Measurements from ENCODE around the gene IL19.

Gene IL19

DNA sequence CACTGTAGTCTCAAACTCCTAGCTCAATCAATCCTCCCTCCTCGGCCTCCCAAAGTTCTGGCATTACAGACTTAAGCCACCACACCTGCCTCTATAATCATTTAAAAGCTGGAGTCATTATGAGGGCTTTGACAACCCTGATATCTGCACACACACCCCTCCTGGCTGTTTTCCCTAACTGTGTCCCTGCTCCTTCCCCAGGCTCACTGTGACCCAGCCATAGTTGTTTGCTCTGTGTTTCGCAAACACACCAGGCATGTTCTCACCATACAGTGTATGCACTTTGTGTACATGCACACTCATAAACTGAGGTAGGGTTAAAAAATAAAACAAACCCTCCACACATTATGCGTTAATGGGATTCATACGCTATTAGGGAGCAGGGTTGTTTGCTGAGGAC lies 73.1 kb downstream of the IL19 start:
- H3K4me2 ChIP-seq (ENCODE audit: low read depth, low read length, poor library complexity, severe bottlenecking), result no peak overlapping the region
- no peaks in the 10 kb centered on the region for H3K9me2 ChIP-seq (replicated peaks; ENCODE audit: low read depth, low read length)
- H4K20me1 ChIP-seq (ENCODE audit: insufficient read depth, low read length, poor library complexity, severe bottlenecking), result no peaks in the 10 kb centered on the region
- no peaks in the 10 kb centered on the region for H3K4me1 ChIP-seq (ENCODE audit: insufficient read depth, low read length, poor library complexity, severe bottlenecking)
- H3K79me2 ChIP-seq (ENCODE audit: insufficient read depth, low read length), result no peaks in the 10 kb centered on the region
- H3K9me3 ChIP-seq (ENCODE audit: insufficient read depth, low read depth, low read length), result no peaks in the 10 kb centered on the region
- no peaks in the 10 kb centered on the region for H3F3A ChIP-seq (ENCODE audit: low read depth)
- no peaks in the 10 kb centered on the region for H3K27me3 ChIP-seq (ENCODE audit: insufficient read depth, low read length, poor library complexity, severe bottlenecking)
- no peak overlapping the region for H3K9ac ChIP-seq (ENCODE audit: low read depth, low read length, poor library complexity, severe bottlenecking)
- no peak overlapping the region for H3K4me3 ChIP-seq (ENCODE audit: low read length, poor library complexity, severe bottlenecking)
- no peak overlapping the region for H2AFZ ChIP-seq (ENCODE audit: low read length)
- TF ChIP-seq EZH2phosphoT487 (IDR thresholded peaks at IDR 0.05; ENCODE audit: borderline replicate concordance), result no peak
- TF ChIP-seq, protein P1, sequence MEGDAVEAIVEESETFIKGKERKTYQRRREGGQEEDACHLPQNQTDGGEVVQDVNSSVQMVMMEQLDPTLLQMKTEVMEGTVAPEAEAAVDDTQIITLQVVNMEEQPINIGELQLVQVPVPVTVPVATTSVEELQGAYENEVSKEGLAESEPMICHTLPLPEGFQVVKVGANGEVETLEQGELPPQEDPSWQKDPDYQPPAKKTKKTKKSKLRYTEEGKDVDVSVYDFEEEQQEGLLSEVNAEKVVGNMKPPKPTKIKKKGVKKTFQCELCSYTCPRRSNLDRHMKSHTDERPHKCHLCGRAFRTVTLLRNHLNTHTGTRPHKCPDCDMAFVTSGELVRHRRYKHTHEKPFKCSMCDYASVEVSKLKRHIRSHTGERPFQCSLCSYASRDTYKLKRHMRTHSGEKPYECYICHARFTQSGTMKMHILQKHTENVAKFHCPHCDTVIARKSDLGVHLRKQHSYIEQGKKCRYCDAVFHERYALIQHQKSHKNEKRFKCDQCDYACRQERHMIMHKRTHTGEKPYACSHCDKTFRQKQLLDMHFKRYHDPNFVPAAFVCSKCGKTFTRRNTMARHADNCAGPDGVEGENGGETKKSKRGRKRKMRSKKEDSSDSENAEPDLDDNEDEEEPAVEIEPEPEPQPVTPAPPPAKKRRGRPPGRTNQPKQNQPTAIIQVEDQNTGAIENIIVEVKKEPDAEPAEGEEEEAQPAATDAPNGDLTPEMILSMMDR (conservative IDR thresholded peaks at IDR 0.05; ENCODE audit: low read length), result no peak
- no peaks in the 10 kb centered on the region for H3K36me3 ChIP-seq (ENCODE audit: insufficient read depth, low read length)

- Histone ChIP-seq H3K36me3 (ENCODE audit: insufficient read depth, low read length) (no peaks in the 10 kb centered on the region), H4K20me1 (ENCODE audit: insufficient read depth, low read length, poor library complexity, severe bottlenecking) (no peaks in the 10 kb centered on the region), H3K9me2 (replicated peaks; ENCODE audit: low read depth, low read length) (no peaks in the 10 kb centered on the region), H3K4me2 (ENCODE audit: low read depth, low read length, poor library complexity, severe bottlenecking) (no peak overlapping the region), H3K9ac (ENCODE audit: low read depth, low read length, poor library complexity, severe bottlenecking) (no peak overlapping the region), H3K4me3 (ENCODE audit: low read length, poor library complexity, severe bottlenecking) (no peak overlapping the region), H3K27me3 (ENCODE audit: insufficient read depth, low read length, poor library complexity, severe bottlenecking) (no peaks in the 10 kb centered on the region), H3K79me2 (ENCODE audit: insufficient read depth, low read length) (no peaks in the 10 kb centered on the region), H3K9me3 (ENCODE audit: insufficient read depth, low read depth, low read length) (no peaks in the 10 kb centered on the region), H3K4me1 (ENCODE audit: insufficient read depth, low read length, poor library complexity, severe bottlenecking) (no peaks in the 10 kb centered on the region), H3F3A (ENCODE audit: low read depth) (no peaks in the 10 kb centered on the region), H2AFZ (ENCODE audit: low read length) (no peak overlapping the region)
- TF ChIP-seq, protein P1 (conservative IDR thresholded peaks at IDR 0.05; ENCODE audit: low read length), result no peak
Measured at GRCh38 chr1:206846487-206846886, 75.9 kb downstream of the IL19 start.

DNA sequence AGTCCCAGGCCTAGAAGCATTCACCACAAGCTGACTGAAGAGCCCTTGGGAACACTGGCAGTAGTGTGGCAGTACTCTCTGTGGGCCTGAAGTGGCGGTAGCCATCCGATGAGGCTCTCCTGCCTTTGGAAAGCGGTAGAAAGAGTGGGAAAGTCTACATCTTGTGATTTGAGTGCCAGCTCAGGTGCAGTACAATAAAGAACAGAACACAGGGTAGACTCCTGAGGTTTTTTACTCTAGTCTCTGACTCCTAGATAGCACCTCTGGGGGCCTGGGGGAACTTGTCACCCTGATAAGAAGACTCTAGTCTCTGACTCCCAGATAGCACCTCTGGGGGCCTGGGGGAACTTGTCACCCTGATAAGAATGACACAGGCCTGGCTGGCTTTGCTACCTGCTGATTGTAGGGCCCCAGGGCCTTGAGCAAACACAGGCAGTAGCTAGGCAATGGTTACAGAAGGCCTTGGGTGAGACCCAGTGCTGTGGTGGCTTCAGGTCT lies 76.8 kb downstream of the IL19 start:
- no peaks in the 10 kb centered on the region for H3K9me3 ChIP-seq (ENCODE audit: insufficient read depth, low read depth, low read length)
- H3K27me3 ChIP-seq (ENCODE audit: insufficient read depth, low read length, poor library complexity, severe bottlenecking), result no peaks in the 10 kb centered on the region
- H3F3A ChIP-seq (ENCODE audit: low read depth), result no peaks in the 10 kb centered on the region
- no peak overlapping the region for H2AFZ ChIP-seq (ENCODE audit: low read length)
- no peak overlapping the region for H3K4me3 ChIP-seq (ENCODE audit: low read length, poor library complexity, severe bottlenecking)
- no peaks in the 10 kb centered on the region for H3K79me2 ChIP-seq (ENCODE audit: insufficient read depth, low read length)
- H3K9me2 ChIP-seq (replicated peaks; ENCODE audit: low read depth, low read length), result no peaks in the 10 kb centered on the region
- H3K4me2 ChIP-seq (ENCODE audit: low read depth, low read length, poor library complexity, severe bottlenecking), result no peak overlapping the region
- TF ChIP-seq EZH2phosphoT487 (IDR thresholded peaks at IDR 0.05; ENCODE audit: borderline replicate concordance), result no peak
- TF ChIP-seq, protein P1 (conservative IDR thresholded peaks at IDR 0.05; ENCODE audit: low read length), result no peak
- H4K20me1 ChIP-seq (ENCODE audit: insufficient read depth, low read length, poor library complexity, severe bottlenecking), result no peaks in the 10 kb centered on the region
- H3K36me3 ChIP-seq (ENCODE audit: insufficient read depth, low read length), result no peaks in the 10 kb centered on the region
- H3K9ac ChIP-seq (ENCODE audit: low read depth, low read length, poor library complexity, severe bottlenecking), result no peak overlapping the region
- H3K4me1 ChIP-seq (ENCODE audit: insufficient read depth, low read length, poor library complexity, severe bottlenecking), result no peaks in the 10 kb centered on the region

Data from Loucy (cell line).